IMR-90 (cell line): ENCODE measurements around the gene CD300H.

Experiments
- BHLHE40 ChIP-seq: fragments of 150-350 bp; IDR thresholded peaks from 2 replicates; pipeline ENCODE4 v1.6.1; 2016; ENCODE audit warnings: mild to moderate bottlenecking, low read depth, low read length
- CEBPB ChIP-seq: IDR thresholded peaks from 2 replicates; pipeline ENCODE4 v1.6.1; 2012; ENCODE audit warnings: low read depth, low read length, improper control_type of control experiment
- CHD1 ChIP-seq: IDR thresholded peaks from 2 replicates; pipeline ENCODE4 v1.6.1; 2012; ENCODE audit warnings: low read depth, low read length, improper control_type of control experiment
- FOS ChIP-seq: fragments of 150-350 bp; IDR thresholded peaks from 2 replicates; pipeline ENCODE4 v1.6.1; 2016; ENCODE audit warnings: low read depth, low read length
- MAFK ChIP-seq: IDR thresholded peaks from 2 replicates; pipeline ENCODE4 v1.6.1; 2012; ENCODE audit warnings: low read depth, low read length, improper control_type of control experiment
- MAZ ChIP-seq: IDR thresholded peaks from 2 replicates; pipeline ENCODE4 v1.6.1; 2012; ENCODE audit warnings: low read depth, mild to moderate bottlenecking, low read length, improper control_type of control experiment, moderate library complexity, borderline replicate concordance
- MXI1 ChIP-seq: IDR thresholded peaks from 2 replicates; pipeline ENCODE4 v1.6.1; 2012; ENCODE audit warnings: low read depth, mild to moderate bottlenecking, low read length, moderate library complexity, borderline replicate concordance
- POLR2A ChIP-seq: IDR thresholded peaks from 2 replicates; pipeline ENCODE4 v1.6.1; 2012; ENCODE audit warnings: mild to moderate bottlenecking, low read depth, low read length
- RAD21 ChIP-seq: IDR thresholded peaks from 2 replicates; pipeline ENCODE4 v1.6.1; 2012; ENCODE audit warnings: low read length, improper control_type of control experiment
- RFX5 ChIP-seq: IDR thresholded peaks from 2 replicates; pipeline ENCODE4 v1.8.0; 2012; ENCODE audit warnings: low read depth, mild to moderate bottlenecking, low read length, moderate library complexity
- SMC3 ChIP-seq: fragments of 150-350 bp; IDR thresholded peaks from 2 replicates; pipeline ENCODE4 v1.6.1; 2016; ENCODE audit warnings: low read depth, mild to moderate bottlenecking, antibody characterized with exemption, low read length, moderate library complexity
- TF ChIP-seq, protein P1 (sequence below): conservative IDR thresholded peaks from 2 replicates; pipeline ENCODE4 v1.5.1; 2012; ENCODE audit warnings: mild to moderate bottlenecking, low read depth, low read length, improper control_type of control experiment
- TF ChIP-seq, protein P2 (sequence below): fragments of 150-350 bp; IDR thresholded peaks from 2 replicates; pipeline ENCODE4 v1.6.1; 2016; ENCODE audit warnings: low read depth, mild to moderate bottlenecking, low read length, moderate library complexity, borderline replicate concordance
- TF ChIP-seq, protein P3 (sequence below): fragments of 150-350 bp; IDR thresholded peaks from 2 replicates; pipeline ENCODE4 v1.6.1; 2017; ENCODE audit warnings: mild to moderate bottlenecking, antibody characterized with exemption, low read length, low read depth

DNA sequence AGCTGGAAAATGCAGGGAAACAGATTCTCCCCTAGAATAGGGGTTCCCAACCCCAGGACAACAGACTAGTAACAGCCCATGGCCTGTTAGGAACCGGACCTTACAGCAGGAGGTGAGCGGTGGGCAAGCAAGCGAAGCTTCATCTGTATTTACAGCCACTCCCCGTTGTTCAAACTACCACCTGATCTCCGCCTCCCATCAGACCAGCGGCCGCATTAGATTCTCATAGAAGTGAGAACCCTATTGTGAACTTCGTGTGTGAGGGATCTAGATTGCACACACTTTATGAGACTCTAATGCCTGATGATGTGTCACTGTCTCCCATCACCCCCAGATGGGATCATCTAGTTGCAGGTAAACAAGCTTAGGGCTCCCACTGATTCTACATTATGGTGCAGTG, 39.6 kb downstream of the CD300H start:
- TF ChIP-seq, protein P1, sequence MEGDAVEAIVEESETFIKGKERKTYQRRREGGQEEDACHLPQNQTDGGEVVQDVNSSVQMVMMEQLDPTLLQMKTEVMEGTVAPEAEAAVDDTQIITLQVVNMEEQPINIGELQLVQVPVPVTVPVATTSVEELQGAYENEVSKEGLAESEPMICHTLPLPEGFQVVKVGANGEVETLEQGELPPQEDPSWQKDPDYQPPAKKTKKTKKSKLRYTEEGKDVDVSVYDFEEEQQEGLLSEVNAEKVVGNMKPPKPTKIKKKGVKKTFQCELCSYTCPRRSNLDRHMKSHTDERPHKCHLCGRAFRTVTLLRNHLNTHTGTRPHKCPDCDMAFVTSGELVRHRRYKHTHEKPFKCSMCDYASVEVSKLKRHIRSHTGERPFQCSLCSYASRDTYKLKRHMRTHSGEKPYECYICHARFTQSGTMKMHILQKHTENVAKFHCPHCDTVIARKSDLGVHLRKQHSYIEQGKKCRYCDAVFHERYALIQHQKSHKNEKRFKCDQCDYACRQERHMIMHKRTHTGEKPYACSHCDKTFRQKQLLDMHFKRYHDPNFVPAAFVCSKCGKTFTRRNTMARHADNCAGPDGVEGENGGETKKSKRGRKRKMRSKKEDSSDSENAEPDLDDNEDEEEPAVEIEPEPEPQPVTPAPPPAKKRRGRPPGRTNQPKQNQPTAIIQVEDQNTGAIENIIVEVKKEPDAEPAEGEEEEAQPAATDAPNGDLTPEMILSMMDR = no peak
- TF ChIP-seq CHD1 (no peak), MAZ (no peak), MAFK (no peak), POLR2A (no peak), SMC3 (no peak), RAD21 (no peak), CEBPB (no peak), BHLHE40 (no peak), RFX5 (no peak), FOS (no peak), MXI1 (no peak)
- TF ChIP-seq, protein P2, sequence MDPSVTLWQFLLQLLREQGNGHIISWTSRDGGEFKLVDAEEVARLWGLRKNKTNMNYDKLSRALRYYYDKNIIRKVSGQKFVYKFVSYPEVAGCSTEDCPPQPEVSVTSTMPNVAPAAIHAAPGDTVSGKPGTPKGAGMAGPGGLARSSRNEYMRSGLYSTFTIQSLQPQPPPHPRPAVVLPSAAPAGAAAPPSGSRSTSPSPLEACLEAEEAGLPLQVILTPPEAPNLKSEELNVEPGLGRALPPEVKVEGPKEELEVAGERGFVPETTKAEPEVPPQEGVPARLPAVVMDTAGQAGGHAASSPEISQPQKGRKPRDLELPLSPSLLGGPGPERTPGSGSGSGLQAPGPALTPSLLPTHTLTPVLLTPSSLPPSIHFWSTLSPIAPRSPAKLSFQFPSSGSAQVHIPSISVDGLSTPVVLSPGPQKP = no peak
- TF ChIP-seq, protein P3, sequence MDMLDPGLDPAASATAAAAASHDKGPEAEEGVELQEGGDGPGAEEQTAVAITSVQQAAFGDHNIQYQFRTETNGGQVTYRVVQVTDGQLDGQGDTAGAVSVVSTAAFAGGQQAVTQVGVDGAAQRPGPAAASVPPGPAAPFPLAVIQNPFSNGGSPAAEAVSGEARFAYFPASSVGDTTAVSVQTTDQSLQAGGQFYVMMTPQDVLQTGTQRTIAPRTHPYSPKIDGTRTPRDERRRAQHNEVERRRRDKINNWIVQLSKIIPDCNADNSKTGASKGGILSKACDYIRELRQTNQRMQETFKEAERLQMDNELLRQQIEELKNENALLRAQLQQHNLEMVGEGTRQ = no peak
